CD4-positive, alpha-beta T cell treated with Interferon alpha-2 for 1 hour (primary cell): ENCODE measurements around the gene DBN1.
"Not testable (repeated sequence)": the region's sequence is repeated elsewhere in the genome, so short reads cannot be mapped to it uniquely, and the experiment has no call there.

Source experiments
- DNase-seq, 2 donors: peaks; one replicate each; pipeline ENCODE4 v3.0.0-alpha.2; 2020 to 2022

Gene DBN1

DNA sequence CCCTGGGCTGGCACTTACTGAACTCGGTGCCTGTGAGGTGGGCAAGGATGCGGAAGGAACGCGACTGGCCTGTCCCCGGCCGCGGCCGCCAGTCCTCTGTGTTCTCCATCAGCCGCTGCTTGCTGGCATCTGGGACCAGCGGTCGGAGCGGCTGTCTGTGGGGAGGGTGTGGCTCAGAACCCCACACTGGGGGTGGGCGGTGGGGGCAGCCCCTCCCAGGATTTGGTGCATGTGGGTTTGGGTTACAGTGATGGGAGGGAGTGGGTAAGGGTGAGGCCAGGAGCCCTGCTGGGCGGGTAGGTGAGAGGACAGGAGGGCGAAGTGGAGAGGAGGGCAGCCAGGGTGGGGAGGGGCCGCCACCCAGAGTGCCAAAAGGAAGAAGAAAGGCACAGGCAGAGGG lies 17.6 kb upstream of the DBN1 start:
- DNase-seq = no peak

DNA sequence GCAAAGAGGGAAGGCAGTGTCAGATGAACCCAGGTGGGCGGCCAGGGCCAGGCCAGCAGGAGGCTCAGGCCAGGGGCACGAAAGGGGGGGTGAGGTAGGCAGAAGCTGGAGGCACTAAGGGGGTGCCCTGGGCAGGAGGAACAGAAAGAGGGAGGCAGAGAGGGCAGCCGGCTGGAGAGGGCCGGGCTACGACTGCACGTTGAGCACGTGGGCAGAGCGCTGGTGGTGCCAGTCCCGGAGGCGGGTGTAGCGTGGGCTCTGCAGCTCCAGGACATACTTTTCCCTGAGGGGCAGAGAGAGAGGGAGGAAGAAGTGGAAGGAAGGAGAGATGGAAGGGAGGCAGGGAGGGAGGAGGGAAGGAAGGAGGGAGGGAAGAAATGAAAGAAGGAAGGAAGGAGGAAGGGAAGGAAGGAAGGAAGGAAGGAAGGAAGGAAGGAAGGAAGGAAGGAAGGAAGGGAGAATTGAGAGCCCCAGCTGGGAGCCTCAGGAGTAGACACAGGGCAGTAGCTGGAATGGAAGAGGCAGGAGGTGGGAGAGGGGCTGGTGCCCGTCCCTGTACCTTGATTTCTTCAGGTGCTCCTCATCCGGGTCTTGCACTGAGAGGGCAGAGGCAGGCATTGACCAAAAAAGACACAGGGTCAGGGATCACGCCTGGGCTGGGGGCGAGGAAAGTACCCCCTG lies 17.0 kb upstream of the DBN1 start:
- no peak for DNase-seq

DNA sequence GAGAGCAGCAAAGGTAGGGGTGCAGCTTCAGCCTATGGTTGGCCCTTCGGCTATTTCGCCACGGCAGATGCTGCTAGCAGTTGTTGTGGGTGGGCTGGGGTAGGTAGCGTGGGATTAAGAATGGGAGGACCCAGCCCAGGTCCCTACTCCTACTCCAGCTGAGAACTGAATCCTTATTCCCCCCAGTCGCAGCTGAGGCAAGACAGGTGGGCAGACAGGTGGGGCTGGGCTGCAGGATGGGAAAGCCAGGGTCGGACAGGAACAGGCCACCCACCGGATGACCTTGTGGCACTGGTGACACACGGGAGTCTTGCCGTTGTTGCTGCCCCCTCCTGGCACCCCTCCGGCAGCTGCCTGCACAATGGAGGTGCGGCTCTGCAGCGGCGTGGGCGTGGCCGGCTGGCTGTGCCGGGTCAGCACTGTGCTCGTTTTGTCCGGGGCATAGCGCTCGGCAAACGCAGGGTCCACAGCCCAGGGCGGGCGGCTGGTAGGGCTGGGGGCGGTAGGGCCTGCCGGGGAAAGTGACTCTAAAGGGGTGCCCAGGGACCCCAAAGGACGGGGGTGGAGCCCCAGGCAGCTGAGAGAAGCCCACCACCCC lies 15.8 kb upstream of the DBN1 start:
- DNase-seq = no peak

DNA sequence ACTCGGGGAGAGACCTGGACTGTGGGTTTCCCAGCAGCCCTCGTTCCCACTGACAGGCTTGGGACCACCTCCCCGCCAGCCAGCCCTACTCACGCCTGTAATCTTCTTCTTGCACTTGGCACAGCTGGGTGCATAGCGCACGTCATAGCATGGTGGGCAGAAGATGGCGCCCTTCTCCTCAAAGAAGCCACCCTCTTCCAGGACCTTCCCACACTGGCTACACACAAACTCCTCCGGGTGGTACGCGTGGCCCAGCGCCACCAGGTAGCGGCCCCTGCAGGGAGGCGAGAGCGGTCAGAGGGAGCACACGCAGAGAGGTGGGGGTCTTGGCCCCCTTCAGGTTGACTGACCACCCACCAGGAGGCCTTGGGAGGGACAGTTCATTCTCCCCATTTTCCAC lies 14.5 kb upstream of the DBN1 start:
- DNase-seq = no peak

DNA sequence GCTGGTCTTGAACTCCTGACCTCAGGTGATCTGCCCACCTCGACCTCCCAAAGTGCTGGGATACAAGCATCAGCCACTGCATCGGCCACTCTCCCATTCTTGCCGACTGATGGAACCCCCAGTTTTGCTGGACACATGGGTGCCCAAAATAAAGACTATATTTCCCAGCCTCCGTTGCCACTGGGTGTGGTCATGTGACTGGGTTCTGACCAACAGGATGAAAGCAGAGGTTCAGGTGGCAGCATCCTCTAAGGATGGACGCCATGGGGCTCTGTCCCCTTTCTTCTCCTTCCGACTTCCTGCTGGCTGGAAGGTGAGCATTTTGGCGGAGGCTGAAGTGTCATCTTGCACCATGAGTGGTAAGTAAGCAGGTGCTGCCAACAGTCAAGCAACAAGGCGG lies 13.7 kb upstream of the DBN1 start:
- no peak for DNase-seq

DNA sequence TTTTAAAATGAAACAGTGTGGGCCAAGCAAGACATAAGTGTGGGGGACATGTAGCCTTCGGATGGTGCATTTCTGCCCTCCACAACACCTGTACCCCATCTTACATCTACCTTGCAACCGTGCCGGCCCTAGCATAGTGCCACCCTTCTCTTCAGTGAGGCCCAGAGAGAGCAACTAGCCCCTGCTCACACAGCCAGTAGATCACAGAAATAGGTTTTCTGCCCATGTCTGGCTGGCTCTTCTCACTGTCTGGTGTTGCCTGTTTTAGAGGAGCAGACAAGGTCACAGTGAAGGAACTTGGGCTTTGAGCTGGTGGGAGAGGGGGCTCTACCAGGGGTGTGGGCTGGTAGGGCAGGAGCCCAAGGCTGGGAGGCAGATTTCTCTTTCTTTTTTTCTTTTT lies 12.8 kb upstream of the DBN1 start:
- DNase-seq = no peak

DNA sequence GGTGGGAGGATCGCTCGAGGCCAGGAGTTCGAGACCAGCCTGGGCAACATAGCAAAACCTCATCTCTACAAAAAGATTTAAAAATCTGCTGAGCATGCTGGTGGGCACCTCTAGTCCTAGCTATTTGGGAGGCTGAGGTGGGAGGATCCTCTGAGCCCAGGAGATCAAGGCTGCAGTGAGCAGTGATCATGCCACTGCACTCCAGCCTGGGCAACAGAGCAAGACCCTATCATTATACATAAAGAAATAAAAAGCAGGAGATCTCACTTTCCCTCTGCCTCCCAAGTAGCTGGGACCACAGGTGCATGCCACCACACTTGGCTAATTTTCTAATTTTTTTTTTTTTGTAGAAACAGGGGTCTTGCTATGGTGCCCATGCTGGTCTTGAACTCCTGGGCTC lies 12.3 kb upstream of the DBN1 start:
- DNase-seq = not testable (repeated sequence)

DNA sequence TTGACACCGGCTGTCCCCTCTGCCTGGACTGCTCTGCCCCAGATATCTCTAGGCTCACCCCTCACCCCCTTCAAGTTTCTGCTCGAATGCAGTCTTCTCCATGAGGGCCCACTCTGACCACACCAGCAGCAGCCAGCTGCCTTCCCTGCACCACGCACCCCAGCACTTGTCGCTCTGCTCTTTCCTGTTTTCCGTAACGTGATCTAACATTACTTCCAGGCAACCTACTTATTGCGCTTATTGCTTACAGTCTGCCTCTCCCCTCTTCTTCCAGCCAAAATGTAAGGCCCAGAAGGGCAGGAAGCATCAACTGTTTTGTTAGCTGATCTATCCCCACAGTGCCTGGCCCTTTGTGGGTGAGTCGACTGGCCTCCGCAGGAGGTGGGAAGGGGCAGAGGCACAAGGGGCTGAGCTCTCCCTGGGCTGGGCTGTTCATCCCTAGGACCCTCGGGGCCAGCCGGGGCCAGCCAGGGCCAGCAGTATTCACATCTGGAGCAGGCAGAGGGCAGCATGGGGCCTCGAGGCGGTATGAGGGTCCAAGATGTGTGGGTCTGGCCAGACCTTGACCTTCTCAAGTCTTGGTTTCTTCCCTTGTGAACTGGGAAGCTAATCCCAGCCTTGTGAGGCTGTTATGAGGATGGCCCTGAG lies 11.6 kb upstream of the DBN1 start:
- no peak for DNase-seq

DNA sequence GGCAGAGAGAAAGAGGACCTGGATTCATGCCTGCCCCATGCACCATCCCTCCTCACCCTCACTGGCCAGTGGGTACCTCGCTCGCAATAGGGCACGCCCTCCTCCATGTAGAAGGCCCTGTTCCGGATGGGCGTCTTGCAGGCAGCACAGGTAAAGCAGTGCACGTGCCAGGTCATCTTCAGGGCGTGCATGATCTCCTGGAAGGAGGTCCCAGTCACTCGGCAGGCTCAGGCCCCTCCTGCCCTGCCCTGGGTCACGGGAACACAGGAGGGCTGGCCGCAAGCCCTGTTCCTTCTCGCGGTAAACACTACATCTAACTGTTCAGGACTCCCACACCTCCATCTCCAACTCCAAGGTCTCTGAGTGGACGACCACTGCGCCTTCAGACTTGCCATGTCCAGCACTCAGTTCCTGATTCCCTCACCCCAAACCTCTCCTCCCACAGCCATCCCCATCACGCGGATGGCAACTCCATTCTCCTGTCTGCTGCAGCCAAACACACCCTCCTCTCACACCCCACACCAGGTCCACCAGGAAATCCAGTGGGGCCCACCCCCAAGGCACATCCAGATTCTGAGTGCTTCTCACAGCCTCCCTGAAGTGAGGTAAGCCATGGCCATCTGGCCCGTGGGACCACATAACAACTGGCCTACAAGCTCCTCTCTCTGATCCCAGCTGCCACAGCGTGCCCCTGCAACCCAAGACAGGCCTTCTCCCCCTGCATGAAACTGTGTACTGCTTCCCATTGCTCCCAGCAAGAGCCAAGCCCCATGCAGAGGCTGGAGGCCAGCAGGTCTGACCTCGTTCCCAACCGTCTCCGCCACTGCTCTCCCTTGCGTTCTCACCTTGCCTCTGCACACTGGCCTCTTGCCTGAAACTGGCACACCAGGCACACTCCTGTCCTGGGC lies 10.8 kb upstream of the DBN1 start:
- no peak for DNase-seq

DNA sequence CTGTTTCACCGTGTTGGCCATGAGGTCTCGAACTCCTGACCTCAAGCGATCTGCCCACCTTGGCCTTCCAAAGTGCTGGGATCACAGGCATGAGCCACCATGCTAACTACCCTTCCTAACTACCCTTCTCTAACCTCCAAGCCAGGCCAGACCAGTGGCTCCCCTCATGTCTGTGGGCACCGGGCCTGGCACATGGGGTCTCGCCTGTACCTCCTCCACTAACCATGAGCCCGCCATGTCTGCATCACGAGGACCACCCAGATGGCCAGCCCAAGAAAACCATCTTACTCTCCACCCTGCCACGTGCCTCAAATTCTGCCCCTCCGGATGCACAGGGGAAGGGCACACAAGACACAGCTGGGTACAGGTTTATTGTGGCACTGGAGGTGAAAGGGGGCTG lies 9.6 kb upstream of the DBN1 start:
- no peak for DNase-seq

DNA sequence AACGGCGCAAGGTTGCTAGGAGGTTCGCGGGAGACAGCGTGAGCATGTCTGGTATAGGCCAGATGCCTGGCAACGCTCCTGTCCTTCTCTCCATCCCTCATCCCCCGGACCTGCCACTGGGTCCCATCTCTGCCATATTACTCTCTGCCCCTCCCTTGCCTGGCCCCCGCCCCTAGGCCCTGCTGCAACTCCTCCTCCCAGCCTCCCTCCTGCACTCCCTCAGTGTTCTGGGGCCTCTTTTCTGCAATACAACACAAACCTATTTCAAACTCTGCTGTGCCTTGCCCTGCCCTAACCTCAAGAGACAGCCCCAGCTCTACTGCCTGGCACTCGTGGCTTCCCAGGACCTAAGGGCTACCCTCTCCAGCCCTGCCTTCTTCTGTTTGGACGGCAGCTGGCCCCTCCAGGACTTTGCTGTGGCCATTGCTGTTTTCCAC lies 8.9 kb upstream of the DBN1 start:
- no peak for DNase-seq

DNA sequence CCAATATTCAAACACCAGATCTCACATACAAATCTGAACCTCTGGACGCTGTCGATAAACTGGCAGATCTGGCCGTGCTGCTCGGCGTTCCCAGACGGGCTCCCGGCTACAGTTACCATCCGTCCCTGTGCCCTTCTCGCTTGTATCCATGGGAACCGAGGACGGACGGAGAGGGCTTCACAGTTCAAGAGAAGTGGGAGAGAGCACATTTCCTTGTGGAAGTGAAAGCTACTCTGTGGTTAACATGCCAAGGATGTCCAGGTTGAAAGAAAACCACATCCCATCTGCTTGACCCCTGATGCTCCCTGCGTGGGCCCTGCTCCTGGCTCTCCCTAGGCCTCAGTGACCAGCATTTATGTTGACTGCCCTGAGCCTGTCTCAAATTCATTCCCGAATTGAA lies 6.3 kb upstream of the DBN1 start:
- no peak for DNase-seq

DNA sequence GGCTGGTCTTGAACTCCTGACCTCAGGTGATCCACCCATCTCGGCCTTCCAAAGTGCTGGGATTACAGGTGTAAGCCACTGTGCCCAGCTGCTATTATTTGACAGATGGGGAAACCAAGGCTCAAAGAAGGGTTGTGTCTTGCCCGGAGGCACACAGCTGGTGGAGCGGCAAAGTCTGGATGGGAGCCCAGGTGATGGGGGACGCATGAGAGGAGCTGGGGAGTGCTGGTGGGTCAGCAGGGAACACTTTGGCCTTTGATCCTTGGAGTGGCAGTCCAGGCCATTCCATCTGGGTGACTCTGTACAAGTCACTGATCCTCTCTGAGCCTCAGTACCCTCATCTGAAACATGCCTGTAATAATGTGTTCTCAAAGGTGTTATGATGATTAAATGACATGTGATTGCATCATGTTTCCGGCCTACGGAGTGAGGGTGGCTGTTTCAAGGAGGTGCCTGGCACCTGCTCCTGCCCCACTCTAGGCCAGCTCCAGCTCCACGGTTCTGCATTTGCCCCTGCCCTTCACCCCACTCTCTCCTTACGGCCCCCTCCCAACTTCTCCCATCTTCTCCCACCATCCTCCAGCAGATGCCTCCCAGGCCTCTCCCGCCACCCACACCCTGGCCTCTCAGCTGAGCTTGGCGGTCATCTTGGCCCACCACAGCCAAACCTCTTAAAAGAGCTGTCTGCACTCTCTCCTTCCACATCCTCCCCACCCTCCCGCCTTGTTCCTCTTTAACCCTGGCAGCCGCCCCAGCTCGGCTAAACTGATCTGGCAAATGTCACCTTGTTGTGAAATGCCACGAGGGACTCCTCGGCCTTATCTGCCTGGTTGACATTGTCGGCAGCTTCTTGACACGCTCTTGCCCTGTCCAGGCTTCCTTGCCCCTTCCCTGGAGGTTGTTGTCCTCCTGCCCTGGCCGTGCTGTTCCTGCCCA lies 5.5 kb upstream of the DBN1 start:
- DNase-seq = peak in 1 of 2 donors; percentile 42

DNA sequence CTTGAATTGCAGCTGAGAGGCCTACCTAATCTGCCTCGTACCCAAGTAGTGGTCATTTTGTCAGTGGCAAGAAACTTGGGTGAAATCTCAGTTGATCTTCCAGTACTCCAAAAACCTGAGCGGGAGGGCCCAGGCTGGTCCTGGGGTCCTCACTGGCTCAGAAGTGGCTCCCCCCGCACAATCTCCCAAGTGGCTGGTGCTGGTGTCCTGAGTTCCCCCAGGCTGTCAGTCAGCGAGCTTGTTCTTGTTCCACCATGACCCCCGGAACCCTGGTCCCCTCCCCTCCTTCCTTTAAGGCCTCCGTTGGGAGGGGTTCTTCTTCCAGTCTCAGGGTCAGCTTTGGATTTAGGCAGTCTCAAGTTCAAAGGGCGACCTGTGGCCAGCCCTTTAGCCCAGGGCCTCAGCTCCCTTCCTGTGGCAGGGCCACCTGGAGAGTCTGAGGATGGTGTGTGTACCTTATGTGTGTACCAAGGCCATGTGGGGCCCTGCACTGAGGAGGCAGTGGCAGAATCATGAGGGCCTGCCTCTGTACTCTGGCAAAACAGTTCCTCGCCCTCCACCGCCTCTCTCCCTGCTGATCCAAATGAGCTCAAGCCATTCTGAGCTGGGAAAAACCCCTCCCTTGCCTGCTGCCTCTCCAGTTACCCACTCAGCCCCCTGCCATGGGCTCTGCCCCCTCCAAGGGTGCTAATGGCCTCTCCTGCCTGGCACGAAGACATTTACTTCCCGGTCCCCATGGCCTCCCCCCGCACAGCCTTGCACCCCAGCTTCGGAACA lies 4.5 kb upstream of the DBN1 start:
- DNase-seq = no peak

DNA sequence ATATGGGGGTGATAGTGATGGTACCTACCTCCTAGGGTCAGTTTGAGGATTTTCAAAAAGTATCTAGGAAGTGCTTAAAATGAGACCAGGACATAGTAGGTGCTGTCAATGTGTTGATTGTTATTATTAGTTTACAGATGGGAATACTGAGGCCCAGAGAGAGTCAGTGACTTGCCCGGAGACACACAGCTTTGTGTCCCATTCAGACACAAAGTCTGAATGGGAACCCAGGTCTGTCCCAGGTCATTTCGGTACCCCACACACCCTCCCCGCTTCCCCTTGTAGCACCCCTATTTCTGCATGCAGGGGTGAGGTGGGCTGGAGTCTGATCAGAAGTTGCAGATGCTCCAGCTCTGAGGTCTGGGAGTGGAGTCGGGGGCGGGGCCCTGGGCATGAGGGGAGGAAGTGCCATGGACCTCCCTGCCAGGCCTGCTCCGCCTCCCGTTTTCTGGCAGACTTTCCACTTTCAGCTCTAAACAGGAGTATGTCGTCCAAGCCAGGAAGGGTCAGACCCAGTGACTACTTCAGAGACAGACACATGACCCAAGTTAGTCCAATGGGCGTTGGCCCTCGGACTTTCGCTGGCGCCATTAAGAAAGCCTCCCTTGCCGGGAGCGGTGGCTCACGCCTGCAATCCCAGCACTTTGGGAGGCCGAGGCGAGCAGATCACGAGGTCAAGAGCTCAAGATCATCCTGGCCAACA lies 3.2 kb upstream of the DBN1 start:
- DNase-seq = no peak

DNA sequence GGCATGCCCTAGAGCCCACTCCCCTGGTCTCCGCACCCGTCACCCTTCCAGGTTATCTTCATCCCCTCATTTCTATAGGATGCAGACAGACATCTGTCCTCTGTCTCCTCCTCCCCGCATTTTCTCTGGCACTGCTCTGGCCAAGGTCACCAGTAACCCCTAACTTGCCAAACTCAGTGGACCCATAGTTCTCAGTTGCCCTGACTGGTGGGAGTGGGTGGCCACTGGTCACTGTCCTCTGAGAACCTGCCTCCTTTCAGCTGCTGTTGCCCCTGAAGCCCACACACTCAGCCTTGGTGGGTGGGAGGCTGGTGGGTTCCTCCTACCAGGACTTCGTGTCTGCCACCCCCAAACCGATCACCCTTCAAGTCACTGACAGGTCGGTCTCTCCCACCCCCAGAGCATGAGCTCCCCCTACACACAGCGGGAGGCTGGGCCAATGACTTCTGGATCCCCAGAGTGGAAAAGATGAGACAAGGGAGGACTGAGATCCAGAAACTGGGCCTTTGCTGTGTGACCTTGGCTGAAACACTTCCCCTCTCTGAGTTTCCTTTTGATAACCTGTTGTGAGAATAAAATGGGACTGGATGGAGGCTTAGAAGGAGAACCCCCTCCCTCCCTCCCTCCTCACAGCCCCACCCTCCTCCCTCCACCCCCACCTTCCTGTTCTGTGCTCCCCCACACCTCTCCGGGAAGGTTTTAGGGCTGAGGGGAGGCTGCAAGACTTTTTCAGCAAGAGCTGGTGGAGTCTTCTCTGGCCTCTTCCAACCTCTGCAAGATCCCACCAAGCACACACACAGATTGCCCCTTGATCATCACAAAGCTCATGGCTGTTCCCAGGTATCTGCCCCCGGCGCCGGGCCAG lies 2.4 kb upstream of the DBN1 start:
- no peak for DNase-seq

DNA sequence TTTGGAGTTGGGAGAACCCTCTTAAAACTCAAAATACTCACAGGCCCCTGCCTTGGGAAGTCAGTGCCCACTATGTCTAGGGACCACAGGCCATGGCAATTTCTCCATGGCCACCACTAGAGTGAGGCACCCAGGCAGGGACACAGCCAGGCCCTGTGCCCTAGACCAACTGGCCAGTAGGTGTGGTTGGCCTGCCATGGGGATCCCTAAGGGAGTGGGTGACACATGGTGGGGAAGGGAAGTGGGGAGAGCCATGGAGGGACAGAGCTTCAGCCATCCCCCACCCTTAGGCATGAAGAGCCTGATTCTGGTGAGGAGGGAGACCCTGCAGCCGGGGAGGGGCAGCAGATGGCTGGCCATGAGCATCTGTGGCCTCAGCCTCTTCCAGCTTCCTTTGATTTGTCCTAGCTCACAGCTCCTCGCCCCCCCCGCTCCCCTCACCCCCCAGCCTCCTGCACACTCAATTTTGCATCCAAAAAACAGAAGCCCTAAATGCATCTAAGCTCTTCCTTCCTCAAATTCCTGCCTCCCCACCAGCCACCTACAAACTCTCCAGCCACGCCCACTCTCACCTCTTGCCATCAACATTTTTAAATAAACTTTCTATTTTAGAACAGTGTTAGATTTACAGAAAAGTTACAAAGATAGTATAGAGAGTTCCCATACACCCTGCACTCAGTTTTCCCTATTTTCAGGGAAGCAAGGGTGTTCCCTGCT lies 1.6 kb upstream of the DBN1 start:
- no peak for DNase-seq

DNA sequence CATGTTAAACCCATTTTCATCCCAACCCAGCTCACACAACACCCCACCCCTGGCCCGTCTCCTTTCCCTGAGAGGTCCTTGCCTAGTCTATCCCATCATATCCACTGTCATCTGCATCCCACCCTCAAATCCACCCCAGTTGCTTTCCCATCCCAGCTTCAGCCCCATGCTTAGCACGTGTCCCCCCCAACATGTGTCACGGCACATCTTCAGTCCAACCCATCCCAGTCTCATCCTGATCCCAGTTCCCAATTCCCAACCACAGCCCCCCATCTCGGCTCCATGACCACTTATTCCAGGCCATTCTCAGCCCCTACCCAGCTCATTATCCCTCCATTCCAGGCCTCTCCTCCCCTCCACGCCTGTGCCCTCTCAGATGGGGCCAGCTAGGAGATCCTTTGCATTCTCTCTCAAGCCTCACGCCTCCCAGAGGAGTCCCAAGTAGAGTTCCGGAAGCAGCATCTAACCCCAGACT lies 605 bp upstream of the DBN1 start:
- DNase-seq = no peak
